ENCODE results near the gene ZEB1.
A peak's percentile ranks its signal among the peaks of the same experiment; 100 is the strongest.

Gene ZEB1

DNA sequence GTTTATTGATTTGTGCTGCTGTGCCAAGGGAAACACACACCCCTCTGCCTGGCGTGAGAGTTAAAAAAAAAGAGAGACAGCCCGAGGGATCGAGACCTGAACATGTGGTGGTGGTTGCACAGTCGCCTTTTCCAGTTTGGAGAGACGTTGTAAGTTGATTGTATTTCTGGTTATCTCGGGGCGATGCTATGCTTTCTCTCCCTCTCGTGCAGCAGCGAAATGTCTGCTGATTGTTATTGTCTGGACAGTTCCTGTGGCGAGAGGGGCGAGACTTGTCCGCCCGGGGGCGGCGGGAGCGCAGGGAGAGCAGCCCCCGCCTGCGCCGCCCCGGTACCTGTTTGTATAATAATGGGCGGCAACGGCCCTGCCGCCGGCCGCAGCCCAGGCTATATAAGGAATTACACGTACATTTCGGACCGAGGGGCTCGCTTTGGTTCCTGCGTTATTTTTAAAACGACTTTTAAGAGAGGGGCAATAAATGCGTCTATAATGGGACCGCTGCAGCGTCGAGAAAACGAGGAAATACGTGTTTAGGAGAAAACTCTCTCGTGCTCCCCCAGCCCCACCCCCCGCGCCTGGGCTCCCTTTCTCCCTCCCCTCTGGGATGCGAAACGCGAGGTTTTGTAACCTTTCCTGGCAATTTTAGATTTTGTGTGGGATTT lies 1.7 kb downstream of the ZEB1 start (continued):
- no peak for TF ChIP-seq SETDB1 (IDR thresholded peaks at IDR 0.05; ENCODE audit: insufficient read length, low read length)
- TF ChIP-seq ZBTB8A (tag by site-specific recombination; IDR thresholded peaks at IDR 0.05) = no peak
- no peak for TF ChIP-seq ZNF214 (tag by site-specific recombination; IDR thresholded peaks at IDR 0.05; ENCODE audit: borderline replicate concordance)
- 0 out of 2 replicates have a peak, but pooled peaks have one; percentile 42 for TF ChIP-seq KLF8 (tag by site-specific recombination; IDR thresholded peaks at IDR 0.05)
- TF ChIP-seq ZNF529 (tag by site-specific recombination; IDR thresholded peaks at IDR 0.05; ENCODE audit: insufficient replicate concordance) = no peak
- TF ChIP-seq ZNF248 (tag by site-specific recombination; IDR thresholded peaks at IDR 0.05) = no peak

- CTCF ChIA-PET = no interaction called here
- peaks cover 2% of the 10 kb centered on the region; the same call in 1 of the 2 replicates for H3K4me1 ChIP-seq (ENCODE audit: control insufficient read depth, insufficient read depth, low read length)
Measured at GRCh38 chr10:31321396-31321941, 2.5 kb downstream of the ZEB1 start.

DNA sequence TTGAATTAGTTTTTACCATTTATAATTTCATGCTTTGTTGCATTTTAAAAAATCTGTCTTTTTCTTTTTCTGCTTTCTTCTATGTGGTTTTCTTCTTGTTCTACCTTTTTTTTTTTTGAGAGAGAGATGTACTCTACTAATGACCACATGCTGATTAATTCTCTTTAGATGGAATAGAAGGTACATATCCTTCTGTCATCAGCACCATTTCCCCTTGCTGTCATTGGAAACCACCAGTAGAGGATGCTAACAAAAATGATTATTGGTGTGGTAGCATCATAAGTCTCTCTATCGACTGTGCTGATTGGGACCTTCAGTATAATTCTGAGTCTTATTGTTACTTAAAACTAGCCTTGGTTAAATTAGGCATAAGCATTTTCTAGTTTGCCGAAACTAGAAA lies 3.6 kb downstream of the ZEB1 start:
- H3K27ac ChIP-seq (ENCODE audit: extremely low read depth, low read depth, low read length) = no peak overlapping the region
- H3K9me3 ChIP-seq (ENCODE audit: control insufficient read depth, insufficient read depth, low read depth, low read length) = no peaks in the 10 kb centered on the region
- no peaks in the 10 kb centered on the region for H3K36me3 ChIP-seq (ENCODE audit: control insufficient read depth in 2 of 2, insufficient read depth in 1 of 2, low read length in 2 of 2)
- H3K4me1 ChIP-seq (ENCODE audit: control insufficient read depth, insufficient read depth, low read length) = peaks cover 2% of the 10 kb centered on the region; the same call in 1 of the 2 replicates
- ChIA-PET POLR2A (no interaction called here), CTCF (no interaction called here)
- no peak overlapping the region for H3K4me3 ChIP-seq (ENCODE audit: low read depth, low read length)
- TF ChIP-seq ZNF704 (tag by site-specific recombination; IDR thresholded peaks at IDR 0.05) (no peak), ZBTB49 (tag by site-specific recombination; IDR thresholded peaks at IDR 0.05; ENCODE audit: low read depth) (no peak), ZNF341 (tag by site-specific recombination; IDR thresholded peaks at IDR 0.05; ENCODE audit: low read depth) (no peak), ZNF660 (tag by site-specific recombination; IDR thresholded peaks at IDR 0.05) (no peak), ATF2 (tag by site-specific recombination; IDR thresholded peaks at IDR 0.05; ENCODE audit: low read depth) (no peak), ZNF366 (tag by site-specific recombination; conservative IDR thresholded peaks at IDR 0.05) (peak; percentile 41; the same call in 1 of the 2 replicates), ZBTB1 (tag by site-specific recombination; IDR thresholded peaks at IDR 0.05) (no peak), ZNF701 (tag by site-specific recombination; IDR thresholded peaks at IDR 0.05) (no peak), ZNF140 (tag by site-specific recombination; IDR thresholded peaks at IDR 0.05) (no peak), ZNF530 (tag by site-specific recombination; IDR thresholded peaks at IDR 0.05; ENCODE audit: low read depth) (no peak), ZNF48 (tag by site-specific recombination; IDR thresholded peaks at IDR 0.05) (no peak), SCRT2 (tag by site-specific recombination; IDR thresholded peaks at IDR 0.05) (no peak), ZNF830 (tag by site-specific recombination; IDR thresholded peaks at IDR 0.05; ENCODE audit: low read depth) (no peak)

More at GRCh38 chr10:31321396-31321941, 2.5 kb downstream of the ZEB1 start:
- TF ChIP-seq ZNF10 (tag by site-specific recombination; IDR thresholded peaks at IDR 0.05) = no peak
- TF ChIP-seq SCRT2 (tag by site-specific recombination; IDR thresholded peaks at IDR 0.05) = peak; percentile 75; the same call in 1 of the 2 replicates
- peak; percentile 8; the same call in 1 of the 2 replicates for TF ChIP-seq ZNF600 (tag by site-specific recombination; IDR thresholded peaks at IDR 0.05)
- no peak for TF ChIP-seq ZNF449 (tag by site-specific recombination; IDR thresholded peaks at IDR 0.05)
- peak; percentile 81 for TF ChIP-seq ZBTB17 (tag by site-specific recombination; IDR thresholded peaks at IDR 0.05)
- TF ChIP-seq ZNF302 (tag by site-specific recombination; IDR thresholded peaks at IDR 0.05; ENCODE audit: low read depth) = no peak
- no peak for TF ChIP-seq ZNF214 (tag by site-specific recombination; IDR thresholded peaks at IDR 0.05; ENCODE audit: borderline replicate concordance)
- no peak for TF ChIP-seq ZNF266 (tag by site-specific recombination; IDR thresholded peaks at IDR 0.05; ENCODE audit: low read depth)
- no peak for TF ChIP-seq ZNF560 (tag by site-specific recombination; IDR thresholded peaks at IDR 0.05; ENCODE audit: borderline replicate concordance)
- TF ChIP-seq SCRT1 (tag by site-specific recombination; IDR thresholded peaks at IDR 0.05; ENCODE audit: borderline replicate concordance) = no peak
- no peak for TF ChIP-seq ZNF248 (tag by site-specific recombination; IDR thresholded peaks at IDR 0.05)
- TF ChIP-seq ZNF175 (tag by site-specific recombination; IDR thresholded peaks at IDR 0.05) = no peak
- POLR2A ChIA-PET = interaction anchor here (0.5 kb wide), 1 partner anchor 433 kb away, joined by 4 read pairs; no protein-coding TSS in a partner anchor
- no peak overlapping the region; the same call in 1 of the 2 replicates for H3K27ac ChIP-seq (ENCODE audit: extremely low read depth, low read depth, low read length)
- peak overlapping the region; percentile 71 for H3K4me3 ChIP-seq (ENCODE audit: low read depth, low read length)
- no peaks in the 10 kb centered on the region for H3K9me3 ChIP-seq (ENCODE audit: control insufficient read depth, insufficient read depth, low read depth, low read length)
- H3K36me3 ChIP-seq (ENCODE audit: control insufficient read depth in 2 of 2, insufficient read depth in 1 of 2, low read length in 2 of 2) = no peaks in the 10 kb centered on the region

Measured in HEK293 (cell line).